ENCODE results near the gene SAMSN1. TPM values are rescaled to one million over a fixed set of nuclear protein-coding genes. Genes with fewer than 3 reads are reported as not detected.

The SAMSN1 gene
- polyA plus RNA-seq, 1 donor (not counting 4 experiments of a cell fraction or from before 2014, with no cell fraction given) = not detected

- Histone ChIP-seq H3K9ac (ENCODE audit: control insufficient read depth, extremely low read depth, insufficient read depth, low read length) (no peak overlapping the region), H3K9me3 (ENCODE audit: control insufficient read depth, low read depth, low read length) (no peaks in the 10 kb centered on the region), H3K27me3 (ENCODE audit: control insufficient read depth, extremely low read depth, insufficient read depth, low read length) (no peaks in the 10 kb centered on the region), H3K9me1 (ENCODE audit: control insufficient read depth, extremely low read depth, insufficient read depth, low read length) (no peaks in the 10 kb centered on the region), H3K27ac (ENCODE audit: control insufficient read depth, insufficient read depth, low read length) (no peak overlapping the region), H3K36me3 (ENCODE audit: control insufficient read depth in 2 of 2, extremely low read depth in 1 of 2, insufficient read depth in 2 of 2, low read length in 2 of 2) (no peaks in the 10 kb centered on the region), H4K20me1 (ENCODE audit: control insufficient read depth, extremely low read depth, insufficient read depth, low read length) (no peaks in the 10 kb centered on the region), H2AFZ (ENCODE audit: control insufficient read depth, low read length) (no peak overlapping the region), H3K79me2 (ENCODE audit: control insufficient read depth, insufficient read depth, low read length) (no peaks in the 10 kb centered on the region), H3K4me2 (ENCODE audit: control insufficient read depth, extremely low read depth, insufficient read depth, low read depth, low read length) (no peak overlapping the region), H3K4me3 (ENCODE audit: control insufficient read depth in 2 of 3, extremely low read depth in 1 of 3, insufficient read depth in 2 of 3, low read depth in 1 of 3, low read length in 3 of 3) (no peak overlapping the region), H3K4me1 (ENCODE audit: control insufficient read depth, extremely low read depth, insufficient read depth, low read length) (no peaks in the 10 kb centered on the region)
- FAIRE-seq (no peak), DNase-seq (ENCODE audit: low read depth, low spot score) (no peak)
- no peak for TF ChIP-seq EZH2 (IDR thresholded peaks at IDR 0.05; ENCODE audit: low read length)
- dilution Hi-C loops (cut with MboI; ENCODE audit: extremely low pct_ligation_motif_present, low sequenced_read_pairs) = no loop called here
Observed at GRCh38 chr21:14557413-14557812, 11.3 kb upstream of the SAMSN1 start.

GRCh38 chr21:14554948-14555347 is 8.8 kb upstream of the SAMSN1 start:
- FAIRE-seq = no peak

More at GRCh38 chr21:14554948-14555347, 8.8 kb upstream of the SAMSN1 start:
- Histone ChIP-seq H3K27ac (ENCODE audit: control insufficient read depth, insufficient read depth, low read length) (no peak overlapping the region), H2AFZ (ENCODE audit: control insufficient read depth, low read length) (no peak overlapping the region), H3K27me3 (ENCODE audit: control insufficient read depth, extremely low read depth, insufficient read depth, low read length) (no peaks in the 10 kb centered on the region), H3K9ac (ENCODE audit: control insufficient read depth, extremely low read depth, insufficient read depth, low read length) (no peak overlapping the region), H3K4me3 (ENCODE audit: control insufficient read depth in 2 of 3, extremely low read depth in 1 of 3, insufficient read depth in 2 of 3, low read depth in 1 of 3, low read length in 3 of 3) (no peak overlapping the region), H3K9me3 (ENCODE audit: control insufficient read depth, low read depth, low read length) (no peaks in the 10 kb centered on the region), H3K79me2 (ENCODE audit: control insufficient read depth, insufficient read depth, low read length) (no peaks in the 10 kb centered on the region), H3K4me2 (ENCODE audit: control insufficient read depth, extremely low read depth, insufficient read depth, low read depth, low read length) (no peak overlapping the region), H3K9me1 (ENCODE audit: control insufficient read depth, extremely low read depth, insufficient read depth, low read length) (no peaks in the 10 kb centered on the region), H3K4me1 (ENCODE audit: control insufficient read depth, extremely low read depth, insufficient read depth, low read length) (no peaks in the 10 kb centered on the region), H3K36me3 (ENCODE audit: control insufficient read depth in 2 of 2, extremely low read depth in 1 of 2, insufficient read depth in 2 of 2, low read length in 2 of 2) (no peaks in the 10 kb centered on the region), H4K20me1 (ENCODE audit: control insufficient read depth, extremely low read depth, insufficient read depth, low read length) (no peaks in the 10 kb centered on the region)
- no peak for DNase-seq (ENCODE audit: low read depth, low spot score)
- dilution Hi-C loops (cut with MboI; ENCODE audit: extremely low pct_ligation_motif_present, low sequenced_read_pairs) = no loop called here
- TF ChIP-seq EZH2 (IDR thresholded peaks at IDR 0.05; ENCODE audit: low read length) (no peak), CTCF (optimal IDR thresholded peaks at IDR 0.05 in 1 of 3, IDR thresholded peaks at IDR 0.05 in 1 of 3, conservative IDR thresholded peaks at IDR 0.05 in 1 of 3; ENCODE audit: extremely low read depth in 1 of 3, insufficient read depth in 2 of 3, low read length in 3 of 3) (no peak)

All from keratinocyte (primary cell).